HG03135 (cell line): ENCODE measurements around the gene LAS1L.
"Not testable (repeated sequence)": the region's sequence is repeated elsewhere in the genome, so short reads cannot be mapped to it uniquely, and the experiment has no call there.

ENCODE experiments used
- ATAC-seq: cut with Tn5 transposase; IDR thresholded peaks from one replicate; pipeline ENCODE4 v1.9.1; 2021; ENCODE audit warnings: mild to moderate bottlenecking, moderate library complexity; ENCODE audit not compliant: unreplicated experiment

LAS1L gene

DNA sequence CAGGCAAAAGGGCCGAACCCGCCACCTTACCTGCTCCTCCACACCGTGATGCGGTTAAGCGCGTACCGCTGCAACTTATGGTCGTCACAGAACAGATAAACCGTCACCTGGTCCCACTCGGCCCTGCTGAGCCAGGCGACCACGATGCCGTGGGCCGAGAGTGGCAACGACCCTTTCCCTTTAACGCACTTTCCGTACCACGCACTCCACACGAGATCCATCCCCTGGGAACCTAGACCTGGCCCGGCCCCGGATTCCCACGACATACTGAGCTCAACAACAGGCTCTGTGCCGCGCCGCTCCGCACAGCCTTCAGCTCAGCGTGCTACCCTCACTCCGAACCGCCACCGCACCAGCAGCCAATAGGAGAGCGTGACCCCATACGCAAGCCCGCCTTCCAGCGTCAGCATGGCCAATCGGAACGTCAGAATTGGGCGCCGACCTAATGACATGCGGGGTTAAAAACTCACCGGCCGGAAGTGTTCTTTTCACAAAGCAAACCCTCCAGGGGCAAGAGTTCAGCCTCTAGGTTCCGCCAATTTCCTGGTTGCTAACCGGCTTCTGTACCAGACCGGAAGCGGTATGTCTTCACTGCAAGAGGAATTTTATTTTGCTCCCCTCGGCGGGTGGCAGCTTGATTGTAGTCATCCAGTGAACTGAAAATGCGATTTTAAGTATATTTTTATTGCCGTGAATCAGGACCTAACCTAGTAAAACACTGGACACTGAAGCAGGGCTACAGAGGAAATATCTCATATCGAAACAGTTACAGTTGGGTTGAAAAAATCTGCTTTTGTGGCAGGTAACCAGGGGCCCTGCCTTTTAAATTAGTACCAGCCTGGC, at the start of gene LAS1L:
Gene LAS1L, minus strand, starts transcription at position 338 of the 843 bp plus-strand sequence. Its CDS starts 72 bp downstream, at position 266.
- ATAC-seq: peak; percentile 99

DNA sequence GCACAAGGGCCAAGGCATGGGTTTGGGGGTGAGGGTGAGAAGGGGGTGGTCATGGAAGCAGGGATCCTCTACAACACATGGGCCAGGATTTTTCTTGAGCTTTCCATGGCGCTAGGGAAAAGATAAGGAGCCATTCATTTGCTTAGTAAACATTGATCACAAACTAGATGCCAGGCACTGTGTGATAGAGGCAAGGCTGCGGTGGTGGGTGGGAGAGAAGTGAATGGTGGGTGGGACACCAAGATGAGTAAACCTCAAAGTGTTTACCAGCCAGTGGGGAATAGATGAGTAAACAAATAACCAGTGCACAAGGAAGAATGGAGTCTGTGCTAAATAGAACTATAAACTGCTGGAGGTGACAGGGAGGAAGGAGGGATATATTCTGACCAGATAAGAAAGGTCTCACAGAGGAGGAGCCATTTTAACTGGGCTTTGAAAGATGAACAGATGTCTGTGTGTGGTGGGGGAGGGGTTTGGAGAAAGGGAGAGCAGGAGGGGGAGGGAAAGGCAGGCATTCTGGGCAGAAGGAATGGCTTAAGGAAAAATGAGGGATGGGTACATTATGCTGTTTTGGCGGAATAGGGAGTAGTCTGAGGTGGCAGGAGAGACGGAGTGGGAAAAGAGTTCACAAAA, 48.0 kb upstream of the LAS1L start:
- no peak for ATAC-seq

DNA sequence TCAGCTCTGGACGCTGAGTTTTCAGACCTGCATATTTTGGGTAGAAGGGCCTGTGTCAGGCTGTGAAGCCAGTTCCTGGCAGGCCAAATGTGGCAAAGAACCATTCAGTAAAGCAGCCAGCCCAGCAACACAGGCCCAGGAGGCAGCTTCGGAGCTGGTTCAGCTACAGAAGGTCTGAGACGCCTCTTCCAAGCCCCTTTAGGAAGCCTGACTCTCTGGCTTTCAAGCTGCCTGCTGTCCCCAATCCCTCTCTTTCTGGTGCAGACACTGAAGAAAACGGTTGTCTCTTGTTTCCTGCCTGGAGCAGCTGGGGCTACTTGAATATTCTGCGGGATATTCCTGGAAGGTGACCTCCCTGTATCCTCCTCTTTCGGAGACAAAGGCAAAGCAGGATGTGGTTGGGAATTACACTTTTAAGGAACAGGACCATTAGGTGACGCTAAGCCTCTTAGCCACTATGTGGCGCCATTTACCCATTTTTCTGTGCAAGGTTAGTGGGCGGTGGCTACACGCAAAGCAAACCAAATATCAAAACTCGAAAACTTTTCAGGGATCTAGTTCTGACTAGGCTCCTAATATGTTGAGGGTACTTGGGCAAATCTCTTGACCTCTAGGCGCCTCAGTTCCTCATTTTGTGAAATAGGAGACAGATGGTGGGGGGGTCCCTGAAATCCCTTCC, 47.2 kb upstream of the LAS1L start:
- peak; percentile 91 for ATAC-seq

DNA sequence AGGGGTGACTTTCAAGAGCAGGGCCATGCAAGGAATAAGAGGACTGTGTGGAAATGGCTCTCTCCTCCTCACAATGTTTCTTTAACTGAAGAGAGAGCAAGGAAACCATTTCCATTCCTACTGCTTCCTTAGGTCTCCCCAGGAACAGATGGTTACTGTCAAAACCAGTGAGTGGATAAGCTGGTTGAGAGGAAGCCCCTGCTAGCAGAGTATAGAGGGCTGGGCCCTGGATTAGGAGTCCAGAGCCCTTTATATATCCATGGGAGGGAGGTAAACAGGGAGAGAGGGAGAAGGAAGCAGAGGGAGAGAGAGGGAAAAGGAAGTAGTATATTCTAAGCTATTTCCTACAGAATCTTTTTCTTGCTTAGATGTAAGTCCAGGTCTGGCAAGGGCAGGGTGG, 43.8 kb upstream of the LAS1L start:
- no peak for ATAC-seq

DNA sequence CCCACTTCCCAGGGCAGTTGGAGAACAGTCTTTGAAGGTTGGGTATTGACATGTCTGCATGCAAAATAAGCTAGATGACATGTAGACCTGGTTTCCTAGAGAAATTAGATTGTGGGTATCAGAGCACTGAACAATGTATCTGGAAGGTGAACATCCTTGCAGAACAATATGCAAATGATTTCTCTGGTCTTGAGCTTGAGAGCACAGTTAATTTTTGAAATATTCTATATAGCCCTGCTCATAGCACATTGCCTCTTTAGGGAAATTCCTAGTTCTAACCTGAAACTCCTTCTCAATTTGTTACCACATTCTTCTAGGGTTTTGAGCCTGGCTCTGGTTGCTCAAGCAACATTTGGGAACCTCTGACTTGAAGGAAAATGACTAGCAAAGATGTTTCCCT, 41.6 kb upstream of the LAS1L start:
- no peak for ATAC-seq

DNA sequence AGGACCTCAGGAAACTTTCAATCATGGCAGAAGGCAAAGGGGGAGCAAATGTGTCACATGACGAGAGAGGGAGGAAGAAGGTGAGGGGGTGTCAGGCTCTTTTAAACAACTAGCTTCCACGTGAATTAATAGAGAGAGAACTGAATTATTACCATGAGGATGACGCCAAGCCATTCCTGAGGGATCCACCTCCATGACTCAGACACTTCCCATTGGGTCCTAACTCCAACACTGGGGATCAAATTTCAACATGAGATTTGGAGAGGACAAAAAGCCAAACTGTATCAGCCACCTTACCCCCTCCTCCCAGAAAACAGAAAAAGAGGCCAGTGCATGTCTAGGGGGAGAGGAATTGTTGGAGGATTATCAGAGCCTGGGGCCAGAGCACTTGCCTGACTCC, 40.4 kb upstream of the LAS1L start:
- no peak for ATAC-seq

DNA sequence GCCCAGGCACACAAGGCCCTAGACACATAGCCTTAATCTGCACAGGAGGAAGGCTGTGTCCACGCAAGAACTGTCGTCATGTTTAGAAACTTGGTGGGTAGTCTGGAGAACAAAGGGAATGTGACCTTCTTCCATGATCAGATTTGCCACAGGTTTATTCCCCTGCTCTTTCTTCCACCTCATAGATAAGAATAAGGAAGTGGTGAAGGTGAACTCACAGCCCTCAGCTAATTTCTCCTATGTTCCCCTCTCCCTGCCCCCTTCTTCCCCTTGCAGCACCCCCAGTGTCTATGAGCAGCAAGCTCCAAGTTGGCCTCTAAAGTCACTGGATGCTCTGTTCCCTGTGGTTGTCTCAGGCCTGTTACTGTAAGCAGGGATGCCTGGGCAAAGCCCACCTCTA, 39.8 kb upstream of the LAS1L start:
- no peak for ATAC-seq

DNA sequence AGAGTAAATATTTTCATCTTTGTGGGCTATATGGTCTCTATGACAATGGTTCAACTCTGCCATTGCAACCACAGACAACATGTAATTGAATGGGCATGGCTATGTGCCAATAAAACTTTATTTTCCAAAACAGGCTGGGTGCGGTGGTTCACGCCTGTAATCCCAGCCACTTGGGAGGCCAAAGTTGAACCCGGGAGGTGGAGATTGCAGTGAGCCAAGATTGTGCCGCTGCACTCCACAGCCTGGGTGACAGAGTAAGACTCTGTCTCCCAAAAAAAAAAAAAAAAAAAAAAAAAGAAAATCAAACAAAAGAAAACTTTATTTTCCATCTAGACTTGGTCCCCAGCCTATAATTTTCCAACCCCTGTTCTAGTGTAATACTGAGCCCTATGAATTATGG, 38.4 kb upstream of the LAS1L start:
- ATAC-seq: no peak

DNA sequence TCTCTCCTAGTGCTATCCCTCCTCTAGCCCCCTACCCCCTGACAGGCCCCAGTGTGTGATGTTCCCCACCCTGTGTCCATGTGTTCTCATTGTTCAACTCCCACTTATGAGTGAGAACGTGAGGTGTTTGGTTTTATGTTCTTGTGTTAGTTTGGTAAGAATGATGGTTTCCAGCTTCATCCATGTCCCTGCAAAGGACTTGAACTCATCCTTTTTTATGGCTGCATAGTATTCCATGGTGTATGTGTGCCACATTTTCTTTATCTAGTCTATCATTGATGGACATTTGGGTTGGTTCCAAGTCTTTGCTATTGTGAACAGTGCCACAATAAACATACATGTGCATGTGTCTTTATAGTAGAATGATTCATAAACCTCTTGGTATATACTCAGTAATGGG, 28.3 kb upstream of the LAS1L start:
- not testable (repeated sequence) for ATAC-seq

DNA sequence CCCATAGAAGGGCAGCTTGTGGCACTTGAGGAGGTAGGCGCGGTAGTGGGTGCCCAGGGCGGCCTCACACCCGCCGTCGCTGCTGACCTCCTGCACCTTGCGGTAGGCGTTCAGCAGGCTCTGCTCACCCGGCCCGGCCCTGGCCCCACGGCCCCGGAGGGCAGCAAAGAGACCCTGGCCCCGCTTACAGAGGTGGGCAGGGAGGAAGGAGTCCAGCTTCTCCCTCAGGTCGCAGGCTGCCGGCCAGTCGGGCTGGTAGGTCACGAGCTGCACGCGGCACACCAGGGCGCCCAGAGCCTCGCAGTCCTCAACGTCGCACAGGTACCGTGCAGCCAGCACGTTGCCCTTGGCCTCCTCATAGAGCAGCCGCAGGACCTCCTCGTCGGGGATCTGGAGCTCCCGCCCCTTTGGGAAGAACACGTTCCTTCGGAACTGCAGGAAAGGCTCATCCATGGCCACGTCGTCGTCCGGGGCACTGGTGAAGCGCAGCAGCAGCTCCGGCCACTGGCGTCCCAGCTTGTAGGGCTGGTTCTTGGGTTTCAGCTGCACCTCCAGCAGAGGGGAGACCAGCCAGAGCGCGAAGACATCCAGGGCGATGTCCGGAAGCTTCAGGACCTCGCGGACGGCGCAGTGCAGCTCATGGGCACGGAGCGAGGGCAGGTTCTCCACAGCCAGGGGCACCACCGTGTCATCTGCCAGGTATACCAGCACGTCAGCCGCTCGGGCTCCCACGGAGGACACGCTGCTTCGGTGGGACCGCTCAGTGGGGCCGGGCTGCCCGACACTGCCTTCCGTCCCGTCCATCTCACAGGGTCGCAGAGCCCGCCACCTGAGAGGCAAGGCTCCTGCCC, 17.1 kb upstream of the LAS1L start:
- ATAC-seq: no peak

DNA sequence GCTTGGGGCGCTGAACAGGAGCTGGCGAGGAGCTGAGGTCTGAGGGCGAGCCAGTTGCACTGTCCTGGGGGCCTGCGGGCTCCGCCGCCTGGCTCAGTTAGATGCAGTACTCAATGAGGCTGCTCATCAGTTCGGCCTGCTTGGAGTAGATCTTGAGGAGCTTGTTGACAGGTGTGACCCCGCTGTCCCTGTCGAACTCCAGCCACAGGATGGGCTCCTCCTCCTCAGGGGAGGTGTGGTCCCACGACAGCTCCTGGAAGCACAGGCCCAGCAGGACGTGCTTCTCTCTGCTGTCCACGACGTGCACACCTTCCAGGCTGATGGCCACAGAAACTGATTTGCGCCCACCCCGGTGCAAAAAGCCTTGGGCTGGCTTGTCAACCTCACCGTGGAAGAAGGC, 16.5 kb upstream of the LAS1L start:
- ATAC-seq: no peak

DNA sequence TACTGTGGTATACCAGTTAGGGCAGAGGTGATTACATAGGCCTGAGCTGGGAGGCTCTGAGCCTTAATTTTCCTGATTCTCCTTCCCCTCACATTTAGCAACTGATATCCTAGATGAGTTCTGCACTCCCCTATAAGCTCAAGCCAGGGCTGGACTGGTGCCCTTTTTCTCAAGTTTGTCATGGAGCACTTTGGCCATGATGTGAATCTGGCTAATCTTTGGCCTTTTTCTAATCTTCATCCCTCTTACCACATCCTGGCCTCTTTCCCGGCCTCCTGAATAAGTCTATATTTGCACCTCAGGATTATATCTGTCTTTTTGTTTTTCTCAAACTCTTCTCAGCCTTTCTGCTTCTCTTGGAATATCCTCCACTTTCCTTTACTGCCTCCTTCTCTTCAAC, 10.9 kb upstream of the LAS1L start:
- ATAC-seq: no peak

DNA sequence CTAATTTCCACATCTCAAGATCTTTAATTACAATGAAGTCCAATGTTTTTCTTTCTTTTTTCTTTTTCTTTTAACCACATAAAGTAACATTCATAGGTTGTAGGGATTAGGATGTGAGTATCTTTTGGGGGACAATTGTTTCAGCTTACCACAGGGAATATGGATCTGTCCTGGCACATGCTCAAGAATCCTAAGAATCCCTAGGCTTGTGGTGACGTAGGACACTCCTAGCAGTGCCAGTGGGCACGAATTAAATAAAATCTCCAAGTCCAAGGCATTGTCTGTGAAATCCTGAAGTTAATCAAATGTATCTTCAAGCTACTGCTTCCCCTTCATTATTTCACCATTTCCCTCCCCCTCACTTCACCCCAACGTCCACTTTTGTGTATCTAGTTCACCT, 2.6 kb upstream of the LAS1L start:
- no peak for ATAC-seq

DNA sequence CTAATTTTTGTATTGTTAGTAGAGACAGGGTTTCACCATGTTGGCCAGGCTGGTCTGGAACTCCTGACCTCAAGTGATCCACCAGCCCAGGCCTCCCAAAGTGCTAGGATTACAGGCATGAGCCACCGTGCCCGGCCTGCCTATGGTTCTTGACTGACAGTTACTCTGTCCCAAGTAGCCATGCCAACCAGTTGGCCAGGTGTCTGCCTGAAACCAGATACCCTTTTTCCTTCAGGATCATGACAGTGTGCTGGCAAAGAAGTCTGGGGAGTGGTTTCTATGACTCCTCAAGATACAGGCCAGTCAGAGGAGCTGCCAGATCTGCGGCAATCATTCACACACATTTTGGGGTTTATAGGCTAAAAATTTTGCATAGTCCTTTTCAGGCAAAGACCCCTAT, 1.7 kb upstream of the LAS1L start:
- no peak for ATAC-seq

DNA sequence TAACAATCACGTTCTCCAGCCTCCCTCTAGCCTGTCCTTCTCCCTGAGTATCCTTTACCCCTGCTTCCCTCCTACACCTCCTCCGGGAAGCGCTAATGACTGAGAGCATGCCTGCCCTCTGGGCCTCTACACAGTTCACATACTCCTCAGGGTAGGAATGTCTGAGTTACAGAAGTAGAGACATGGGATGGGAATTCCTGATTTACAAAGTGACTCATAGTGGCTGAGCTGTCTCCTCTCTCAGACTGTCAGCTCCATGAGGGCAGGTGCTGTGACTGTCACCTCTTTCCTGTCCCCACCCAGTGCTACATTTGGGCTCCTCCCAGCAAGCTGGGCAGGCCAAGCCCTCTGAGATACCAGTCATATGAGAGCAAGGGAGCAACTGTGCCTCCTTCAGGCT, 2.6 kb downstream of the LAS1L start:
- ATAC-seq: no peak

DNA sequence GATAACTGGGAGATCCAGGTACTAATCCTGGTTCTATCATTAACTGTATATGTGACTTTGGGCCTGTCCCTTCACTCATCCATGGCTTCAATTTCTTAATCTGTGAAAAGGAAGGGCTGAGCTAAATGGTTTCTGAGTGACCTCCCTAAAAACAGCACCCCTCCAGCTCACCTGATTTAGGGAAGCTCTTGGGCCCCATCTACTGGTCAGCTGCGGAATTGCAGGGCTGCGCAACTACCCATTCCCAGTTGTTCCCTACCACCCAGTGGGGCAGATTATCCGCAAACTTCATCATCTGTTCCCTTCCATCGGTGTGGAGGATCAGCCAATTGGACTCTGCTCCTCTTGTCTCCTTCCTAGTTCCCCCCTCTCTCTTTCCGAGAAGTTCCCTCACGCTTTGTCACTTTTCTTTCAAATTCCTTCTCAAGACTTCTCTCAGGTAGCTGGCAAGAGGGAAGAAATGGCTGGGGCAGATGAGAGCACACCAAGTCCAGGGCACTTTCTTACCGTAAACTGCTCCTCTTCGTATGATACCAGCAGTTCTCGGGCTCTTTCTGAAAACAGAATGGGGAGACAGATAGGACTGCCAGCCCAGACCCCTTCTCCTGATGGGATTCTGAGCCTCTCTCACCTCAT, 5.8 kb downstream of the LAS1L start:
- ATAC-seq: no peak

DNA sequence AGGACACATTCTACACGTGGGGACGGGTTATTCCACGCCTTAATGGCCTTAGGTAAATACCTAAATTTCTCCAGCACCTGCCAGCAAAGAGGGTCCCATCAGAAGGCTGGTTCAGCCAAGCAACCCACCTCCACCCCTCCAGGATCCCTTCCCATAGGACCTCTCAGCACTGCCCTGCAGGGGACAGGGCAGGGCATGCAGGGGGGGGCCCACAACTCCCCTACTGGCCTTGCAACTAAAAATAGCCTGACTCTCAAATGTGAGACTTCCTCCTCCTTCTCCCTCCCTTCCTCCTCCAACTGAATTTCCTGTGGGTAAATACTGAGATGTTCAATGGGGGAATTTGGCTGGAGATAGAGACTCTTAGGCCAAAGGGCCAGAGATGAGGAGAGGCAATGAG, 6.3 kb downstream of the LAS1L start:
- no peak for ATAC-seq

DNA sequence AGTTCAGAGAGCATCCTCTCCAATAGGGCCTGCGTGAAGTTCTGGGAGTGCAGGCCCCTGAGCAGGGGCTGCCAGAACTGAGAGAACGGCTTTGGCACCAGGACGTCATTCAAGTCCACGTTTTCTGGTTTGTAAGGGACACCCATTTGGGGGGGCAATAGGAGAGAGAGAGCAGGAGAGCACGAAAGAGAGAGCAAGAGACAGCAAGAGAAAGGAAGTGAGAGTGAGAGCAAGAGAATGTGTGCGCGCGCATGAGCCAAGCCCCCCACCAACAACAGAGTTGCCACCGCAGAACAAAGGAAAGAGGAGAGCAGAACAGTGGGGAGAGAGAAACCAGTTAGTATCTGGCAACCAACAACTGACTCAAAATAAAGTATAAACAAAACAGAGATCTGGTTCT, 10.4 kb downstream of the LAS1L start:
- no peak for ATAC-seq

DNA sequence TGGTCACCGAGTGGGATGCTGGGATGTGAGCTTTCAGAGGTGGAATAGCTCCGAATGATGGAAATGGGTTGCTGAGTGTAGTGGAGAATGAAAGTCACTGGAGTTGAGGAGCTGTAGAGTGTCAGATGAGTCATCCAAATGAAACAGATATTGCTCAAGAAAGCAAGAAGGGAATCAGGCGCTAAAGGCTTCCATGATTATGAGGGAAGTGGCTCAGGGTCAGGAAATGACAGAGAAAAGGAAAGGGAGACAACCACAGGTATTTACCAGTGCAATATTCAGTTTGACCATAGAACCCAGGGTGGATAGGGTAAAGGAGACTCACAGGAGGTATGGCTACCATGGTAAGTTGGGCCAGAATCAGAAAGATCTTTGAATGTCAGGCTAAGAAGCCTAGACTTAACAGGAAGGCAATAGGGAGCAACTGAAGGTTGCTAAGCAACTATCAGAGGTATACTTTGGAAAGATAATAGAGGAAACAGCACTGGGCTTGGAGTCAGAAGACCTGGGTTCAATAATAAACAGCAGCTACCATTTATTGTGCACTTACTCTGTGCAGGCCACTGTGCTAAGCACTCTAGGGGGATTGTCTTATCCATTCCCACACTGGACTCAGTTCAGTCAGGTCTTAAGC, 11.7 kb downstream of the LAS1L start:
- no peak for ATAC-seq

DNA sequence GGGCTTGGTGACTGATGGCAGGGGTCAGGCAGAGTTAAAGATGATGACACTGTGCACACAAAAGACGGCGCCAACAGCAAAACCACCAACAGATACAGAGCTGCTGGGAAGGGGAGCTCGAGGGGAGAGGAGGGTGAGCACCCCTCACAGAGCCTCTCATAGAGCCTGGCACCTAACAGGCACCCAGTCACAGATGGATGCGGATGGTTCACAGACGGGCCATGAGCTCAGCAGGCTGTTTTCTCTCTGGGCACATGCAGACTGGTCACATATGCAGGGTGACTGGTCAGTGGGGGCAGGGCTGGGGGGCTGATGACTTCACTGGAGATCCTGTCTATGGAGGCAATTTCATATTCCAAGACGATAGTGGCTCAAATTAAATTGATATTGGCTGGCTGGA, 15.1 kb downstream of the LAS1L start:
- not testable (repeated sequence) for ATAC-seq
